Measurements from ENCODE around the gene SUSD3. TPM values are rescaled to one million over a fixed set of nuclear protein-coding genes. Genes with fewer than 3 reads are reported as not detected.
"Not testable (repeated sequence)": the region's sequence is repeated elsewhere in the genome, so short reads cannot be mapped to it uniquely, and the experiment has no call there.

The SUSD3 gene
- total RNA-seq, 1 experiment from 2014 or later: 1.4 TPM

GRCh38 chr9:93111001-93111370 lies 52.5 kb downstream of the SUSD3 start:
- DNase-seq (ENCODE audit: low read depth): no peak

DNA sequence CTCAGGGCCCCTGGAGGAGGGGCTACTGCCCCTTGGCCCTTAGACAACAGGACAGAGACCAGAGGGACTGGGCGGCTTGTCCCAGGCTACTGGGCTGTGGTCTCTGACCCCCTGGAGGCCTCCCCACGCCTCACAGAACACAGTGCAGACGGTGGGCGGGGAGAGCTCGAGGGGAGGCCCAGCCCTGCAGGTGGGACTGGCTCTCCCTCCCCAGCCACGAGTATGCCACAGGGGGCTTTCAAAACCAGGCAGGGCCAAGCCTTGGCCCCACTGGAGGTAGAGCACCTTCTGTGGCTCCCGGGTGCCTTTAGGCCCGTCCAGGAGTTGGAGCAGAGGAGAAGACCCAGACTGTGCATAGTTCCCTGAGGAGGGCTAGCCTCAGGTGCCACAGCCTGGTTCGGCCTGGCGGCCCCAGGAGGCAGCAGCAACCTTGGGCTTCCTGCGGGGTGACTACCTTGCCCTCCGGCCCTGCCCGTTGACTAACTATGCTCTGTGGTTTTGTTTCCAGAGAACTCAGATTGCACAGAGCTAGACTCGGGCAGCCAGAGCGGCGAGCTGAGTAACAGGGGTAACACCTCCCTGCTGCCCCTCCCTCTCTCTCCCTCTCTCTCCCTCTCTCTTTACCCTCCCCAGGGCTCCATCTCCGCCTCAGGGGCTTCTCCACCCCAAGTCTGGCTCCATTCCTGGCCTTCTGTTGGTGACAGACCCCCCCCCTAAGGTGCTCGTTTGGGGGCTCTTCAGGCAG lies 53.0 kb downstream of the SUSD3 start:
- peak; percentile 98 for DNase-seq (ENCODE audit: low read depth)

- DNase-seq (ENCODE audit: low read depth): no peak
Observed at GRCh38 chr9:93112116-93112863, 53.8 kb downstream of the SUSD3 start.

GRCh38 chr9:93112864-93113389 lies 54.4 kb downstream of the SUSD3 start:
- no peak for DNase-seq (ENCODE audit: low read depth)

- no peak for DNase-seq (ENCODE audit: low read depth)
Observed at GRCh38 chr9:93114169-93114983, 55.9 kb downstream of the SUSD3 start.

DNA sequence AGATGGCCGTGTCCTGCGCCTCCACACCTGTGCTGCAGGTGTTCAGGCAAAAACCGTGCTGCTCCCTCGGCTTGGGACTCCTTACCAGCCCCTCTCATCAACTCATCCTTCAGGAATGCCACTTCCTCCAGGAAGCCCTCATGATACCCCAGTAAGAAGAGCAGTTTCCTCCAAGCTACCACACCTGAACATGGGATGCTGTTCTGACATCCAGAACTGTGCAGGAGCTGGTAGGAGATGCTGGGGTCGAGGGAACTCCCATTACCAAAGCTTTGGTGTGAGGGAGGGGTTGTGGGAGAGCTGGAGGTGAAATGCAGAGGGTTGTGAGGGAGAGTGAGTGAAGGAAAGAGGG lies 56.5 kb downstream of the SUSD3 start:
- no peak for DNase-seq (ENCODE audit: low read depth)

GRCh38 chr9:93115486-93116071 lies 57.1 kb downstream of the SUSD3 start:
- DNase-seq (ENCODE audit: low read depth): no peak

GRCh38 chr9:93116072-93116961 lies 57.8 kb downstream of the SUSD3 start:
- DNase-seq (ENCODE audit: low read depth): peak; percentile 90

- DNase-seq (ENCODE audit: low read depth): not testable (repeated sequence)
Observed at GRCh38 chr9:93117521-93117920, 59.0 kb downstream of the SUSD3 start.

GRCh38 chr9:93117924-93118862 lies 59.7 kb downstream of the SUSD3 start:
- DNase-seq (ENCODE audit: low read depth): no peak

DNA sequence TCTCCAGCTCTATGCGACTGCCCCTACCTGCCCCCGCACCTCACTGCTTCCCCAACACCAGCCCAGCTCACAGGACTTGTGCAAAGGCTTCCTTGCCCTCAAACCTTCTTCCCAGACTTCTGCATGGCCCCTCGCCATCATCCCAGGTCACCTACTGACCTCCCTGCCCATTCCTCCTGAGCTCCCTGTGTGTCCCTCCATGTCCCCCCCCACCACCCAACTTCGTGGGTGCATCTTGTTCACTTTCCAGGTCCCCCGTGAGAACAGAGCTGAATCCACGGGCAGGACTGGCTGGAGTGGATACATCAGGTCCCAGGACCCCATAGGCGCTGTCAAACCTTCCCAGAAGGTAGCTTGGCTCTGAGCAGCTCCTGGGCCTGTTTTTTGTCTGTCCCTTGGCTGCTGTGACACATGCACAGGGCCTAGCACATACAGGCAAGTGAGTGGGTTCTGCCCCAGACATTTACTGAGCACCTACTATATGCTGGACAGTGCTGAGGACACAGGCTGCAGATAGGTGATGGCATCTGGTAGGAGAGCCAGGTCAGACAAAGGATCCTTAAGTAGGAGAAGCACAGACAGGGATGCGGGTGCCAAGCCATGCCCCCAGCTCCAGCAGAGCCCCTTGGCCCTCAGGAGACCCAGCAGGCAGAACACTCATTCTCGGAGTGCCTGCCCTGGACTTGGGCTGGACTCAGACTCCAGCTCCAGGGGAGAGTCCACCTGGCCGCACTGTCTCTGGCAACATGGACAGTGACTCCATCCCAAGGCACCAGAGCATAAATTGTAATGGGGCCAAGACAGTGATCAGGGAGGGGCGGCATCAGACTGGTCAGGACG lies 60.6 kb downstream of the SUSD3 start:
- no peak for DNase-seq (ENCODE audit: low read depth)

GRCh38 chr9:93119703-93119952 lies 61.1 kb downstream of the SUSD3 start:
- no peak for DNase-seq (ENCODE audit: low read depth)

DNA sequence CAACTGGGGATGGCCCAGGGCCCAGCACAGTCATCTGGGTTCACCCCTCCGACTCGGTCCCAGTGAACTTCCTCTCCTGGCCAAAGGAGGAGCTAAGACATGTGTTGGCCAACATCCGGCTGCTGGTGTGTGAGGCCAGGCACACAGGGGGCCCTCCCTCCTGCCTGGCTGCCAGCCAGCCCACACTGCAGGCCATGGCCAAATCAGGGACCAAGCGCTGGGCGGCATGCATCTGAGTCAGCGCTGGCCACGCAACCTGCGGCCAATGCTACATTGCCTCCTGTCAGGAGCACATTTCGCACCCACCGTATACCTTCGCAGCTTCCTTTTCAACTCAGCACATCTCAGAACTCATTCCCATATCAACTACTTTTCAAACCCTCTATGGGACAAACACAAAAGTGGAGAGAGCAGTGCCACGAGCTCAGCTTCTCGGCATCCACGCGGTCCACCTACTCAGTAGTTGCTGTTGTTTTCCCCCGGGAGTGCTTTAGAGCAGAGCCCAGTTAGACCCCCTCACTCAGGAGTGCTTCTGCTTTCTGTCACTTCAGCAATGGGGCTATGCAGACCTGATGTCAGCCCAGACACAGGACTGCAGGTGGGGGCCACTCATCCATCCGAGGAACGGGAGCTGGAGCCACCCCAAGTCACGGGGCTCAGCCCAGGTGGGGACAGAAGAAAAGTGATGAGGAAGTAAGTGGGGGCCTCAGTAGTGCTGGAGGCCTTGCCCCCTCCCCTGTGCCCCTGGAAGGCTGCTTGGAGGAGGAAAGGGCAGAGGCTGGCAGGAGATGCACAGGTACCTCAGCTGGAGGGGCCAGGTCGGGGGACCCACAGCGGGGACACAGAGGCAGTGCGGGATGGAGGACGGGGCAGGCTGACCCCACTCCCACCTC lies 61.7 kb downstream of the SUSD3 start:
- peak; percentile 99 for DNase-seq (ENCODE audit: low read depth)

GRCh38 chr9:93120846-93121315 lies 62.4 kb downstream of the SUSD3 start:
- DNase-seq (ENCODE audit: low read depth): no peak

- no peak for DNase-seq (ENCODE audit: low read depth)
Observed at GRCh38 chr9:93121316-93122241, 63.1 kb downstream of the SUSD3 start.

GRCh38 chr9:93122721-93123221 lies 64.3 kb downstream of the SUSD3 start:
- no peak for DNase-seq (ENCODE audit: low read depth)

Measured in M059J (cell line).